GM12872 (cell line): ENCODE data around the gene ETDC.

Source experiments
- TF ChIP-seq, protein P1 (sequence below): IDR thresholded peaks from 3 replicates; pipeline ENCODE4 v1.5.1; 2011; ENCODE audit warnings: low read depth, mild to moderate bottlenecking, low read length, moderate library complexity; ENCODE audit not compliant: insufficient read depth

ETDC gene

DNA sequence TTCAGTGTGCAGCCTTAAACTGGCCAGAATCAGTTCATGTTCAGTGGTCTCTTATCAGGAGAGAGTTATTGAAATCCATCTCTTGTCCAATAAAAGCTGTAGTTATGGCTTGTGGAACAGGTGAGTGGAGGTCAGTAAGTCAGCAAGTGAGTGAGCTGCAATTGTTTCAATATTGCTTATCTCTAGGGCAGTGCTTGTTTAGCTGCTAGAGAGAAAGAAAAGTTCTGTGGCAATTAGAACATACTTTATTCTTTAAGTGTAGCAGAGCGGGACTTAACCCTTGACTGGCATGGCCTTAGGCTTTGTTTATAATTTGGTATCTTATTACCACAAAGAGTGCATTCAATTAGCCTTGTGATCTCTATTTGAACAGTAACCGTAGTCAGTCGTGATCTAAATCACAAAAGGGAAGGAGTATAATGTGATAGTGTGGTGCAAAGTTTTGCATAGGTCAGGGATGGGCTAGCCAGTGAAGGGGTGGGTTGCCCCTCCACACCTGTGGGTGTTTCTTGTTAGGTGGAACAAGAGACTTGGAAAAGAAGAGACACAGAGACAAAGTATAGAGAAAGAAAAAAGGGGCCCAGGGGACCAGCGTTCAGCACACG is 6.9 kb upstream of the ETDC start:
- TF ChIP-seq, protein P1, sequence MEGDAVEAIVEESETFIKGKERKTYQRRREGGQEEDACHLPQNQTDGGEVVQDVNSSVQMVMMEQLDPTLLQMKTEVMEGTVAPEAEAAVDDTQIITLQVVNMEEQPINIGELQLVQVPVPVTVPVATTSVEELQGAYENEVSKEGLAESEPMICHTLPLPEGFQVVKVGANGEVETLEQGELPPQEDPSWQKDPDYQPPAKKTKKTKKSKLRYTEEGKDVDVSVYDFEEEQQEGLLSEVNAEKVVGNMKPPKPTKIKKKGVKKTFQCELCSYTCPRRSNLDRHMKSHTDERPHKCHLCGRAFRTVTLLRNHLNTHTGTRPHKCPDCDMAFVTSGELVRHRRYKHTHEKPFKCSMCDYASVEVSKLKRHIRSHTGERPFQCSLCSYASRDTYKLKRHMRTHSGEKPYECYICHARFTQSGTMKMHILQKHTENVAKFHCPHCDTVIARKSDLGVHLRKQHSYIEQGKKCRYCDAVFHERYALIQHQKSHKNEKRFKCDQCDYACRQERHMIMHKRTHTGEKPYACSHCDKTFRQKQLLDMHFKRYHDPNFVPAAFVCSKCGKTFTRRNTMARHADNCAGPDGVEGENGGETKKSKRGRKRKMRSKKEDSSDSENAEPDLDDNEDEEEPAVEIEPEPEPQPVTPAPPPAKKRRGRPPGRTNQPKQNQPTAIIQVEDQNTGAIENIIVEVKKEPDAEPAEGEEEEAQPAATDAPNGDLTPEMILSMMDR: no peak

DNA sequence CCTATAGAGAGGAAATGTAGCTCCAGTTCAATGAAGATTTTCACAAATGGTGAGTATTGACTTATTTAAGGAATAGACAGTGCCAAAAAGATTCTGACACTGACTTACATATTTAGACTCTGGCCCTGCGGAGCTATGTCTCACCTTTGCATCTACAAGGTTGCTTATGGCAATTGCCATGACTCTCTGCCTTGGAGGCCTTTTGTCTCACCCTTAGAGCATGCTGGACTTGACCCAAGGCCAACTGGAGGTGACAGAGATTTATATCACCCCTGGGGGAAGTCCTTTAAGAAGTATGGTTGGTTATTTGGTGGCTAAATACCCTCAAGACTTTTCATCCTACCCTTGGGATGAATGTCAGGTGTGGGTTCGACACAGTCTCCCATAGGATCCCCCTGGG is 4.5 kb upstream of the ETDC start:
- TF ChIP-seq, protein P1: no peak

DNA sequence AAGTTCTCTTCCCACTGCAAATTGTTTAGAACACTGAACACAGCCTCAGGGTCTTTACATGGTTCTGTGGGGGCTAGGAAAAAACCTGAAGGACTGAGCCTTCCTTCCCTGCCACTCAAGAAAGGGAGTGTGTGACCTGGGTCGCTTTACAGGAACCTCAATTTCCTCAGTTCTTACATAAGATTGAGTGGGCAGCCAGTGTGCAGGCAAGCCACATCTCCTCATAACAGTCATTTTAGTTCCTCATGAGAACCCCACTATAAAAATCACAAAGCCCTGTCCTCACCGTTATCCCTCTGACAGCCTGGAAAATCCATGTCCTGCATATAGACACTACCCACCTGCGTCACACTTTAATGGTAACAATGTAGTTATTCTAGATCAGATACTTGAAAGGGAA is 2.1 kb upstream of the ETDC start:
- TF ChIP-seq, protein P1: no peak

DNA sequence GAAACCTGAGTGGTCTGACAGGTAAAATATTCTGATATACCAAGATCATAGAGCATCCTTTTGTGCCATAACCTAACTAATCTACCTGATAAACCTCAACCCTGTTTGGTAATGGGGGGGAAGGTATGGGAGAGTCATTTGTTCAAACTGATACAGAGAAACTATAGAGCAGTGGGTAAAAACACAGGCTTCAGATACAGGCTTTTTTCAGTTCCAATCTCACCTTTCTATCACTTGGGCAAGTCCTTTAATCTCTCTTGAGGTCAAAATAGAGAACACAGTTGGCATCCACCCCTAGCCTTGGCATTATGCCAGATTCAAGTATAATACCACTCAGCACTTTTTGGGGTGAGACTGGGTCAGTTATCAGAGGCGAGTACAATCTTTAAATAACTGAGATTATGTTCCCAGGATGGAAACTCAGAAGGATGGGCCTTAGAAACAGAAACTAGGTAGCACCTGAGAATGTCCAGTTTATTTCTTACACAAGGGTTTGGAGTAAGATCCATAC is 880 bp upstream of the ETDC start:
- TF ChIP-seq, protein P1: no peak

DNA sequence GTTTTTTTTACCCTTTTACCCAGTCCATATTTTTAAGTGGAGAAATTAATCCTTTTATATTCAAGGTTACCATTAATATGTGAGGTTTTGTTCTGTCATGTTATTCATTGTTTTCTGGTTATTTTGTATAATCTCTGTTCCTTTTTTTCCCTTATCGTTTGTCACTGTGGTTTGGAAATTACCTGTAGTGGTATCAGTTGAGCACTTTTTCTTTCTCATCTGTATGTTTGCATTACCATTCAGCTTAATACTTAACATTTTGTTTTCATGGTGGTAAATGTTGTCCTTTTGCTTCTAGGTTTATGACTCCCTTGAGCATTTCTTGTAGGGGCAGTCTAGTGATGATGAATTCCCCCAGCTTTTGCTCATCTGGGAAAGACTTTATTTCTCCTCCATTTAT is 6.6 kb downstream of the ETDC start:
- TF ChIP-seq, protein P1: no peak

DNA sequence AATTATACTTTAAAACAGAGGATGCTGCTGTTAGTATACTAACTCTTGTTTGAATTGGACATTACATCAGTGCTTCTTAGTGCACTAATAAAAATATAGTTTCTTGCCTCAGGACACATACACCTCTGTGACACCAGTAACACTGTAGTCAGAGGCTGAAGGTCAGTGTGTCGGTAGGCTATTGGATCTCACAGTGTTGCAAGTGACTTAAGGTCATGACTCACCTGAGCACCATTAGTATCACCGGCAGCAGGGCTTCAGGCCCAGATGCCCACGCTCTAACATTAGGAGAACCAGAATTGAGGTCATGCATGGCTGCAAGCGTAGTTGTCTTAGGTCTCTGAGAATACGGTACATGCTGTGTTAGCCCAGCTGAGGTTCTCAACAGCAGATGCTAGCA is 15.2 kb downstream of the ETDC start:
- TF ChIP-seq, protein P1: no peak

DNA sequence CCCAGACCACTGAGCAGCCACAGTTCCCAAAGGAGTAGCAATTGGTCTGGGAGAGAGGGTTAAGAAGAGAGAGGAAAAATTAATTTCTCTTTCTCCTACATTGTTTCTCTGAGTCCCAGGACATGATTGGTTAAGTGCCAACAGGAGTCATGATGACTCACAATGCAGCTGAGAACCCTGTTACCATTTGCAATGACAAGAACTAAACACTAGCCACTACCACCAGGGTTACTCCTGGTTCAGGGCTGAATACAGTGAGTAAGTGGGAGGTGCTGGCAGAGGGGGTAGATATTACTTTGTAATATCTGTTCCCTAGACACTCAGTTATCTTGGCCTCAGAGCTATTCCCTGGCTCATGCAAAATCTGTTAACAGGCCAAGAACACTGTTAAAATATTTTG is 18.0 kb downstream of the ETDC start:
- TF ChIP-seq, protein P1: no peak
